ENCODE data around the gene LSM14B.

Gene LSM14B

DNA sequence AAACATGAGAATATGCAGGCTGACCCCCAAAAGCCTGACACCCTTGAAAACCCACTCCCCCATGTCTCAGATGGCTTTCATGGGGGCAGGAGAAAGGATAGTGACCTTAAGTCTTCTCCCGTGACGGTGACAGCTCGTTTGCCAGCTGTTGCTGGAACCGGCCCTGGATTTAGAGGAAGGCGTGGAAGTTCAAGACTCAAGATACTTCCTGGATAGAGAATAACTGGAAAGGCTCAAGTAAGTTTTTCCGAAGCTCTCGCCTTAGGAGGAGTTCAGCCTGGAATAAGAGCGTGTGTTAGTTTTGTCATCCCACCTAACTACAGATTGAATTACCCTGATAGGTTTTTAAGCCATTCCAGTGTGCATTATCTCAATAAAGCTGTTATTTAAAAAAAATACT lies 49.0 kb downstream of the LSM14B start:
- no peak for DNase-seq (ENCODE audit: low read depth)
- H3K4me3 ChIP-seq (ENCODE audit: low read depth, low read length) = no peak overlapping the region
- TF ChIP-seq, protein P1, sequence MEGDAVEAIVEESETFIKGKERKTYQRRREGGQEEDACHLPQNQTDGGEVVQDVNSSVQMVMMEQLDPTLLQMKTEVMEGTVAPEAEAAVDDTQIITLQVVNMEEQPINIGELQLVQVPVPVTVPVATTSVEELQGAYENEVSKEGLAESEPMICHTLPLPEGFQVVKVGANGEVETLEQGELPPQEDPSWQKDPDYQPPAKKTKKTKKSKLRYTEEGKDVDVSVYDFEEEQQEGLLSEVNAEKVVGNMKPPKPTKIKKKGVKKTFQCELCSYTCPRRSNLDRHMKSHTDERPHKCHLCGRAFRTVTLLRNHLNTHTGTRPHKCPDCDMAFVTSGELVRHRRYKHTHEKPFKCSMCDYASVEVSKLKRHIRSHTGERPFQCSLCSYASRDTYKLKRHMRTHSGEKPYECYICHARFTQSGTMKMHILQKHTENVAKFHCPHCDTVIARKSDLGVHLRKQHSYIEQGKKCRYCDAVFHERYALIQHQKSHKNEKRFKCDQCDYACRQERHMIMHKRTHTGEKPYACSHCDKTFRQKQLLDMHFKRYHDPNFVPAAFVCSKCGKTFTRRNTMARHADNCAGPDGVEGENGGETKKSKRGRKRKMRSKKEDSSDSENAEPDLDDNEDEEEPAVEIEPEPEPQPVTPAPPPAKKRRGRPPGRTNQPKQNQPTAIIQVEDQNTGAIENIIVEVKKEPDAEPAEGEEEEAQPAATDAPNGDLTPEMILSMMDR (IDR thresholded peaks at IDR 0.05; ENCODE audit: low read depth, low read length, missing control alignments) = no peak
- in situ Hi-C loops (cut with HindIII; ENCODE audit: low sequenced_read_pairs) = no loop called here

- H3K4me3 ChIP-seq (ENCODE audit: low read depth, low read length) = no peak overlapping the region
- TF ChIP-seq, protein P1 (IDR thresholded peaks at IDR 0.05; ENCODE audit: low read depth, low read length, missing control alignments) = no peak
- in situ Hi-C loops (cut with HindIII; ENCODE audit: low sequenced_read_pairs) = no loop called here
- DNase-seq (ENCODE audit: low read depth) = no peak
Measured at GRCh38 chr20:62172666-62173065, 50.4 kb downstream of the LSM14B start.

DNA sequence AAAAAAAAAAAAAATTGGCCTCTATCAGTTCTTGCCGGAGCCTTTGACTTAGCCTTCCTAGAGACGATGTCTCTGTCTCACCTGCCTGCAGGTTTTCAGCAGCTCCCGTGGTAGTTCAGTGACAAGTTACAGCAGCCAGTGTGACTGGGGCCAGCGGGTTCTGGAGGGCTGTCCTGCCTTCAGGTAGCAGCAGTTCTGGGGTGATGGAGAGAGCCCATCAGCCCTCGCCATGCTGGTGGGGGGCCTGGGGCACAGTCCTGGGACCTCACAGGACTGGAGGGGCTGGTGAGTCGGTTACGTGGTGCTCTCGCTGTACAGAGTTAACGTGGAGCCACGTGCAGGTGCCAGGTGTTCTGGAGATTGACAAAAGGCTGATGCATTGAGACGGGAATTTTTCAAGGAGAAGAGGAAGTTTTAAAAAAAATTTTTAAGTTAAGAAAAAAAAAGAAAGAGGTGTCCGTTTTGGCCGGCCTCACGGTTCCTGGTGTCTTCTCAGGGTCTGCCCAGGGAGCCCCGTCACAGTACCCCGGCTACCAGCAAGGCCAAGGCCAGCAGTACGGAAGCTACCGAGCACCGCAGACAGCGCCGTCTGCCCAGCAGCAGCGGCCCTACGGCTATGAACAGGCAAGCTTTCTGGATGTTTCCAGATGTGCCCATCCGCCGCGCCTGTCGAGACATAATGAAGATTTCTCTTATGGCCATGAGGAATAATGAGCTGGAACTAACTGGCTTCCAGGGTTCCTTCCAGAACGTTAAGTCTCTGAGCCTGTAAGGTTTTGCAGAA lies 51.9 kb downstream of the LSM14B start:
- no peak overlapping the region for H3K4me3 ChIP-seq (ENCODE audit: low read depth, low read length)
- TF ChIP-seq, protein P1 (IDR thresholded peaks at IDR 0.05; ENCODE audit: low read depth, low read length, missing control alignments) = no peak
- no peak for DNase-seq (ENCODE audit: low read depth)
- in situ Hi-C loops (cut with HindIII; ENCODE audit: low sequenced_read_pairs) = no loop called here

DNA sequence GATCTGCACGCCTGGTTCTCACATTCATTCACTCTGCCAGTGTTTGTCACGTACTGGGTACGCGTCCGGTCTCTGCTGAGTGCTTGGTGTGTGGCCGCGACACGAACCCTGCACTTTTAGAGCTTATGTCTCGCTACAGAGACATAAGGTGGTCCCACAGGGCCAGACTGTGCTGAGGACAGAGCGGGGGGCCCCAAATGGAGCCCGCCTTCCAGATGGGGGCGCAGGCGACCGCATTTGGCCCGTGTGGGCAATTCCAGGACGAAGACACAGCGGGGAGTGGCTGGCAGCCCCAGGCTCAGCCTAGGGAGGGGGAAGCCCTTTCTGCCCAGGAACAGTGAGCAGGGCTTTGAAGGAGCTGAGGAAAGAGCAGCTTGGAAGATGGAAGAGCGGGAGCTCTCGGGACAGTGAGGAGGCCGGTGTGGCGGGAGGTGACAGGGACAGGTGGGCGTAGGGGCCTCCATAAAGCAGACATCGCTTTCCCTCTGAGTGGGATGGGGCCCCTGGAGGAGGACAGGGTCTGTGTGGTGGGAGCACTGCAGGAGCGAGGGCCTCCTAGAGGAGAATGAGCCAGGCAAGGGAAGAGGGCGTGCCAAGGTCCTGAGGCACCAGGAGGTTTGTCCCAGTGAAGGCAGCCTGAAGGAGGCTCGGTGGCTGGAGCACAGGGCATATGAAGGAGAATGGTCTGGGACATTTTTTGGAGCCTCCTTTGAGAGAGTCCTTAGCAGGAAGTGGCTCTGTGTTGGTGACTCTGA lies 52.8 kb downstream of the LSM14B start:
- H3K4me3 ChIP-seq (ENCODE audit: low read depth, low read length) = no peak overlapping the region
- no peak for DNase-seq (ENCODE audit: low read depth)
- in situ Hi-C loops (cut with HindIII; ENCODE audit: low sequenced_read_pairs) = no loop called here
- TF ChIP-seq, protein P1 (IDR thresholded peaks at IDR 0.05; ENCODE audit: low read depth, low read length, missing control alignments) = no peak

- in situ Hi-C loops (cut with HindIII; ENCODE audit: low sequenced_read_pairs) = no loop called here
Measured at GRCh38 chr20:62175711-62176110, 53.4 kb downstream of the LSM14B start.

GRCh38 chr20:62176866-62177265 lies 54.6 kb downstream of the LSM14B start:
- H3K4me3 ChIP-seq (ENCODE audit: low read depth, low read length) = no peak overlapping the region
- no peak for DNase-seq (ENCODE audit: low read depth)
- in situ Hi-C loops (cut with HindIII; ENCODE audit: low sequenced_read_pairs) = no loop called here
- TF ChIP-seq, protein P1 (IDR thresholded peaks at IDR 0.05; ENCODE audit: low read depth, low read length, missing control alignments) = no peak

More at GRCh38 chr20:62175711-62176110, 53.4 kb downstream of the LSM14B start:
- TF ChIP-seq, protein P1 (IDR thresholded peaks at IDR 0.05; ENCODE audit: low read depth, low read length, missing control alignments) = no peak
- no peak overlapping the region for H3K4me3 ChIP-seq (ENCODE audit: low read depth, low read length)
- DNase-seq (ENCODE audit: low read depth) = no peak

Data from astrocyte of the cerebellum (primary cell).